WTC11 (cell line): ENCODE data around the gene SNPH. TPM values are rescaled to one million over a fixed set of nuclear protein-coding genes. Genes with fewer than 3 reads are reported as not detected.

ENCODE experiments used
- ATAC-seq: fragments of 200-7000 bp; cut with Tn5 transposase; 2 replicates; pipeline ENCODE4 v1.10.0; 2021; ENCODE audit warnings: mild to moderate bottlenecking, moderate library complexity
- CTCF ChIA-PET: fragments of 300-600 bp; sonication (Branson Sonifier 250); formaldehyde crosslinking; loops from one replicate; lab custom pipeline; 2021; ENCODE audit warnings: antibody characterized with exemption; lab: Charles Lee
- POLR2A ChIA-PET: fragments of 350-600 bp; sonication (Branson Sonifier 250); formaldehyde crosslinking; loops from one replicate; lab custom pipeline; 2021; ENCODE audit warnings: antibody characterized with exemption; lab: Charles Lee
- DNase-seq: peaks from one replicate; pipeline ENCODE4 v3.0.0; 2021; ENCODE audit warnings: low spot score
- H3K27ac Mint-ChIP-seq: 2 replicates; pipeline ENCODE4 v1.8.0; 2021; ENCODE audit warnings: mixed read lengths
- H3K27me3 Mint-ChIP-seq: 2 replicates; pipeline ENCODE4 v1.8.0; 2021; ENCODE audit warnings: low read depth, mild to moderate bottlenecking, moderate library complexity, mixed read lengths
- H3K36me3 Mint-ChIP-seq: 2 replicates; pipeline ENCODE4 v1.8.0; 2021; ENCODE audit warnings: mixed read lengths
- H3K4me1 Mint-ChIP-seq: 2 replicates; pipeline ENCODE4 v1.8.0; 2022; ENCODE audit warnings: mixed read lengths
- H3K4me3 Mint-ChIP-seq: 2 replicates; pipeline ENCODE4 v1.8.0; 2021; ENCODE audit warnings: mild to moderate bottlenecking, moderate library complexity, mixed read lengths
- H3K9me3 Mint-ChIP-seq: 2 replicates; pipeline ENCODE4 v1.8.0; 2021; ENCODE audit warnings: mixed read lengths
- ETV6 ChIP-seq: sonication (generic); formaldehyde crosslinking; IDR thresholded peaks from 2 replicates; pipeline ENCODE4 v1.8.1; 2022; ENCODE audit warnings: mild to moderate bottlenecking, missing genetic modification reagents
- HMGA2 ChIP-seq: fragments of 250-450 bp; sonication (Bioruptor Pico); IDR thresholded peaks from 2 replicates; pipeline ENCODE4 v1.4.0; 2021; ENCODE audit warnings: mild to moderate bottlenecking, moderate library complexity
- HMGXB4 ChIP-seq: sonication (generic); formaldehyde crosslinking; IDR thresholded peaks from 2 replicates; pipeline ENCODE4 v1.8.1; 2023; ENCODE audit warnings: mild to moderate bottlenecking, moderate library complexity, missing genetic modification reagents
- KAT7 ChIP-seq: sonication (generic); formaldehyde crosslinking; IDR thresholded peaks from 2 replicates; pipeline ENCODE4 v1.8.1; 2023; ENCODE audit warnings: missing genetic modification reagents, mild to moderate bottlenecking, borderline replicate concordance
- MAX ChIP-seq: sonication (generic); formaldehyde crosslinking; IDR thresholded peaks from 2 replicates; pipeline ENCODE4 v1.8.0; 2022; ENCODE audit warnings: mild to moderate bottlenecking, missing genetic modification reagents
- MXD4 ChIP-seq: fragments of 250-450 bp; sonication (Bioruptor Pico); IDR thresholded peaks from 2 replicates; pipeline ENCODE4 v1.8.0; 2021; ENCODE audit warnings: mild to moderate bottlenecking, moderate library complexity, borderline replicate concordance
- MYBL2 ChIP-seq: sonication (generic); formaldehyde crosslinking; IDR thresholded peaks from 2 replicates; pipeline ENCODE4 v1.8.1; 2023; ENCODE audit warnings: mild to moderate bottlenecking, moderate library complexity, missing genetic modification reagents
- NR3C1 ChIP-seq: sonication (generic); formaldehyde crosslinking; conservative IDR thresholded peaks from 2 replicates; pipeline ENCODE4 v1.8.1; 2023; ENCODE audit warnings: low read depth, mild to moderate bottlenecking, missing genetic modification reagents
- SMAD3 ChIP-seq: sonication (generic); formaldehyde crosslinking; IDR thresholded peaks from 2 replicates; pipeline ENCODE4 v1.8.0; 2022; ENCODE audit warnings: missing genetic modification reagents, mild to moderate bottlenecking, borderline replicate concordance
- TCF7 ChIP-seq: sonication (generic); formaldehyde crosslinking; IDR thresholded peaks from 2 replicates; pipeline ENCODE4 v1.8.0; 2022; ENCODE audit warnings: mild to moderate bottlenecking, low read depth, missing genetic modification reagents, moderate library complexity
- ZNF396 ChIP-seq: fragments of 250-450 bp; sonication (Bioruptor Pico); IDR thresholded peaks from 2 replicates; pipeline ENCODE4 v1.8.0; 2021; ENCODE audit warnings: mild to moderate bottlenecking, moderate library complexity, borderline replicate concordance
- ZNF416 ChIP-seq: fragments of 250-450 bp; sonication (Bioruptor Pico); IDR thresholded peaks from 2 replicates; pipeline ENCODE4 v1.9.0; 2021; ENCODE audit warnings: mild to moderate bottlenecking, inconsistent platforms
- total RNA-seq: library from RNA; stranded (reverse); gene quantifications from 3 replicates; pipeline ENCODE4 v1.2.3, GENCODE V29; 2021
- TF ChIP-seq, protein P1 (sequence below): fragments of 200-600 bp; IDR thresholded peaks from 2 replicates; pipeline ENCODE4 v1.8.0; 2022; ENCODE audit warnings: antibody characterized with exemption
- TF ChIP-seq, protein P2 (sequence below): sonication (generic); formaldehyde crosslinking; IDR thresholded peaks from 2 replicates; pipeline ENCODE4 v1.8.1; 2022; ENCODE audit warnings: missing genetic modification reagents, borderline replicate concordance

Gene SNPH
- total RNA-seq, 1 experiment from 2014 or later = 3.5 TPM

GRCh38 chr20:1312904-1313235 is 46.8 kb downstream of the SNPH start (continued):
- TF ChIP-seq NR3C1 = no peak

GRCh38 chr20:1313236-1313964 is 47.3 kb downstream of the SNPH start:
- peak; percentile 80 for DNase-seq
- Mint-ChIP-seq H3K36me3 (no peaks in the 10 kb centered on the region), H3K27ac (no peak overlapping the region), H3K27me3 (peaks cover 37% of the 10 kb centered on the region), H3K4me3 (peak overlapping the region; percentile 57), H3K4me1 (no peaks in the 10 kb centered on the region; the same call in 1 of the 2 replicates), H3K9me3 (no peaks in the 10 kb centered on the region)
- CTCF ChIA-PET = interaction anchor here (0.5 to 2.1 kb wide), 41 partner anchors 9 to 464 kb away, joined by 3 to 33 read pairs (median 5); partner anchors contain the start of genes NSFL1C, RAD21L1, SDCBP2 and SNPH
- TF ChIP-seq ETV6 (CRISPR knock-in tag) = 0 out of 2 replicates have a peak, but pooled peaks have one; percentile 54
- TF ChIP-seq MAX = peak; percentile 50; the same call in 1 of the 2 replicates
- no peak for TF ChIP-seq MXD4
- TF ChIP-seq, protein P1, sequence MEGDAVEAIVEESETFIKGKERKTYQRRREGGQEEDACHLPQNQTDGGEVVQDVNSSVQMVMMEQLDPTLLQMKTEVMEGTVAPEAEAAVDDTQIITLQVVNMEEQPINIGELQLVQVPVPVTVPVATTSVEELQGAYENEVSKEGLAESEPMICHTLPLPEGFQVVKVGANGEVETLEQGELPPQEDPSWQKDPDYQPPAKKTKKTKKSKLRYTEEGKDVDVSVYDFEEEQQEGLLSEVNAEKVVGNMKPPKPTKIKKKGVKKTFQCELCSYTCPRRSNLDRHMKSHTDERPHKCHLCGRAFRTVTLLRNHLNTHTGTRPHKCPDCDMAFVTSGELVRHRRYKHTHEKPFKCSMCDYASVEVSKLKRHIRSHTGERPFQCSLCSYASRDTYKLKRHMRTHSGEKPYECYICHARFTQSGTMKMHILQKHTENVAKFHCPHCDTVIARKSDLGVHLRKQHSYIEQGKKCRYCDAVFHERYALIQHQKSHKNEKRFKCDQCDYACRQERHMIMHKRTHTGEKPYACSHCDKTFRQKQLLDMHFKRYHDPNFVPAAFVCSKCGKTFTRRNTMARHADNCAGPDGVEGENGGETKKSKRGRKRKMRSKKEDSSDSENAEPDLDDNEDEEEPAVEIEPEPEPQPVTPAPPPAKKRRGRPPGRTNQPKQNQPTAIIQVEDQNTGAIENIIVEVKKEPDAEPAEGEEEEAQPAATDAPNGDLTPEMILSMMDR = peak; percentile 98
- peak; percentile 66; the same call in 1 of the 2 replicates for TF ChIP-seq HMGXB4
- POLR2A ChIA-PET = no interaction called here
- peak; percentile 83 for ATAC-seq

- TF ChIP-seq HMGA2 (CRISPR knock-in tag) (no peak), KAT7 (CRISPR knock-in tag) (no peak), MYBL2 (no peak), TCF7 (CRISPR knock-in tag) (no peak), SMAD3 (CRISPR knock-in tag) (no peak)
- TF ChIP-seq, all 79 proteins: peak for 0
- no peaks in the 10 kb centered on the region for H3K9me3 Mint-ChIP-seq
- ChIA-PET POLR2A (no interaction called here), CTCF (no interaction called here)
- H3K27ac Mint-ChIP-seq = no peak overlapping the region
- no peaks in the 10 kb centered on the region; the same call in 1 of the 2 replicates for H3K4me1 Mint-ChIP-seq
- DNase-seq (no peak), ATAC-seq (no peak)
- H3K36me3 Mint-ChIP-seq = no peaks in the 10 kb centered on the region
- H3K27me3 Mint-ChIP-seq = peaks cover 44% of the 10 kb centered on the region
- H3K4me3 Mint-ChIP-seq = no peak overlapping the region
Observed at GRCh38 chr20:1315804-1316203, 49.7 kb downstream of the SNPH start.

DNA sequence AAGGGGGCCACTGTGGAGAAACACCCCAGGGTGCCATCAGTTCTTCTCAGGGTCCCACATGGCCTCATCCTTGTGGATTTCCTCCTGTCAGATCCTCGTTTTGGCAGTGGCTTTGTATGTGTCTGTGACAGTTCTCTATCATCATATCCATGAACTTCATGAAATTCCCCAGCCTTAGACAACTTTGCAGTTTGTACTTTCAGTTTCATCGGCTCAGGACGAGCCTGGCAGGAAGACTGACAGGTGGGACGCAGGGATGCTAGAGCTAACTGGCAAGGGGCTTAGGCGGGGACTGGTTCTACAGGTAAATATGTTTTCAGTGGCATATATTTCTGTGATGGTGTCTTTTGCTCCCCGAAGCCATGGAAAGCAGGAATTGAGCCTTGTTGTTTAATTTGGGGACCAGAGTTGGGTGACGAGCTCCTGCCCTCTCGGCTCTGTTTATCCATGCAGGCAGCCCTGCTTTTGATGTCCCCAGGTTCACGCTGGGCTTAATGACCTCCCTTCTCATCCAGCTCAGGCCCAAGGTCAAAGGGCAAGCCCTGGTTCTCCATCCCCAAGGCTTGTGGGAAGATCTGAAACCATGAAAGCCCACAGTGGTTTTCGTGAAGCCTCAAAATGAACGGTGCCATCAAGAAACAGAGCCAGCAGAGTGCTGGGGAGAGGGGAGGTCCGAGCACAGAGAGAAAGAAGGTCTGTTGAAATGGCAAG is 51.6 kb downstream of the SNPH start:
- H3K27ac Mint-ChIP-seq = no peak overlapping the region
- ChIA-PET POLR2A (no interaction called here), CTCF (interaction anchor here (1.0 kb wide), 1 partner anchor 80 kb away, joined by 3 read pairs; no protein-coding TSS in a partner anchor)
- H3K27me3 Mint-ChIP-seq = peaks cover 41% of the 10 kb centered on the region
- TF ChIP-seq, protein P2, sequence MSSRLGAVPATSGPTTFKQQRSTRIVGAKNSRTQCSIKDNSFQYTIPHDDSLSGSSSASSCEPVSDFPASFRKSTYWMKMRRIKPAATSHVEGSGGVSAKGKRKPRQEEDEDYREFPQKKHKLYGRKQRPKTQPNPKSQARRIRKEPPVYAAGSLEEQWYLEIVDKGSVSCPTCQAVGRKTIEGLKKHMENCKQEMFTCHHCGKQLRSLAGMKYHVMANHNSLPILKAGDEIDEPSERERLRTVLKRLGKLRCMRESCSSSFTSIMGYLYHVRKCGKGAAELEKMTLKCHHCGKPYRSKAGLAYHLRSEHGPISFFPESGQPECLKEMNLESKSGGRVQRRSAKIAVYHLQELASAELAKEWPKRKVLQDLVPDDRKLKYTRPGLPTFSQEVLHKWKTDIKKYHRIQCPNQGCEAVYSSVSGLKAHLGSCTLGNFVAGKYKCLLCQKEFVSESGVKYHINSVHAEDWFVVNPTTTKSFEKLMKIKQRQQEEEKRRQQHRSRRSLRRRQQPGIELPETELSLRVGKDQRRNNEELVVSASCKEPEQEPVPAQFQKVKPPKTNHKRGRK = no peak
- TF ChIP-seq ZNF396 (CRISPR knock-in tag) (no peak), ZNF416 (CRISPR knock-in tag) (no peak), TCF7 (CRISPR knock-in tag) (no peak)
- H3K36me3 Mint-ChIP-seq = no peaks in the 10 kb centered on the region
- no peak overlapping the region for H3K4me3 Mint-ChIP-seq
- no peak for DNase-seq
- H3K4me1 Mint-ChIP-seq = no peaks in the 10 kb centered on the region; the same call in 1 of the 2 replicates
- no peaks in the 10 kb centered on the region for H3K9me3 Mint-ChIP-seq
- no peak for ATAC-seq
